Caki2 (cell line): Measurements from ENCODE around the gene LY9. TPM values are rescaled to one million over a fixed set of nuclear protein-coding genes. Genes with fewer than 3 reads are reported as not detected.

Source experiments
- DNase-seq: peaks from one replicate; pipeline ENCODE4 v3.0.0-alpha.2; 2015; ENCODE audit warnings: low read depth
- in situ Hi-C: cut with HindIII; loops from 2 replicates; pipeline ENCODE4 v1.10.0; 2016; ENCODE audit warnings: low sequenced_read_pairs, low pct_unique_long_range_greater_than_20kb, mixed read lengths
- total RNA-seq: library from RNA; depleted of rRNA; stranded (reverse); fragments of >200 nt; shearing (Covaris generic); gene quantifications from 2 replicates; pipeline ENCODE4 v1.2.3, GENCODE V29; 2014; ENCODE audit warnings: low replicate concordance; rRNA removed

LY9 gene
- total RNA-seq, 1 experiment from 2014 or later: not detected

DNA sequence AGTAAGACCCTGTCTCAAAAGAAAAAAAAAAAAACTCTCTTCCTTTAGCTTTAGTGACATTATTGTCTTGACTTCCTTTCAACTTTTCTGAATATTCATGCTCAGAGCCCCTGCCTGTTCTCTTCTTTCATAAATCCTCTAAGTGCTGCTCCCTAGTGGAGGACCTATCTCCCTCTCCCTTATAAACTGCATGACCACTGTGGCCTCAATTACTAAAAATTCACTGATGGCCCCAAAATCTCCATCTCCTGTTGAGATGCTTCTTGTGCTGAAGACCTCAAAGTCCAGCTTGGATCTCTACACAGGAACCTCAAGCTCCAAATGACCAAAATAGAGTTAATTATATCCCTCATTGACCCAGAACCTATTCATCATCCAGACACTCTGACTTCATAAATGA lies 81.2 kb downstream of the LY9 start:
- no peak for DNase-seq
- in situ Hi-C loops: no loop called here

Other genes with a start within 250 kb of the LY9 start
- not detected in 2 replicates for gene CD84, start 216.7 kb upstream of the LY9 start, total RNA-seq
- gene SLAMF1, start 149.1 kb upstream of the LY9 start, total RNA-seq: not detected in 2 replicates
- not detected in 2 replicates for gene CD48, start 84.4 kb upstream of the LY9 start, total RNA-seq
- gene SLAMF7, start 56.9 kb upstream of the LY9 start, total RNA-seq: not detected in 2 replicates
- not detected in 2 replicates for gene CD244, start 66.7 kb downstream of the LY9 start, total RNA-seq
- gene ITLN1, start 89.0 kb downstream of the LY9 start, total RNA-seq: not detected in 2 replicates
- not detected in 2 replicates for gene ITLN2, start 158.6 kb downstream of the LY9 start, total RNA-seq
- 17.4 and 41.5 TPM in 2 replicates for gene F11R, start 225.0 kb downstream of the LY9 start, total RNA-seq
- gene TSTD1, start 242.8 kb downstream of the LY9 start, total RNA-seq: 53.5 and 67.6 TPM in 2 replicates
- gene USF1, start 249.8 kb downstream of the LY9 start, total RNA-seq: 55.3 and 65.1 TPM in 2 replicates